HG02588 (cell line): ENCODE results near the gene BABAM1.

Experiments used
- ATAC-seq: cut with Tn5 transposase; IDR thresholded peaks from one replicate; pipeline ENCODE4 v1.9.1; 2021; ENCODE audit warnings: mild to moderate bottlenecking, moderate library complexity; ENCODE audit not compliant: unreplicated experiment

BABAM1 gene

DNA sequence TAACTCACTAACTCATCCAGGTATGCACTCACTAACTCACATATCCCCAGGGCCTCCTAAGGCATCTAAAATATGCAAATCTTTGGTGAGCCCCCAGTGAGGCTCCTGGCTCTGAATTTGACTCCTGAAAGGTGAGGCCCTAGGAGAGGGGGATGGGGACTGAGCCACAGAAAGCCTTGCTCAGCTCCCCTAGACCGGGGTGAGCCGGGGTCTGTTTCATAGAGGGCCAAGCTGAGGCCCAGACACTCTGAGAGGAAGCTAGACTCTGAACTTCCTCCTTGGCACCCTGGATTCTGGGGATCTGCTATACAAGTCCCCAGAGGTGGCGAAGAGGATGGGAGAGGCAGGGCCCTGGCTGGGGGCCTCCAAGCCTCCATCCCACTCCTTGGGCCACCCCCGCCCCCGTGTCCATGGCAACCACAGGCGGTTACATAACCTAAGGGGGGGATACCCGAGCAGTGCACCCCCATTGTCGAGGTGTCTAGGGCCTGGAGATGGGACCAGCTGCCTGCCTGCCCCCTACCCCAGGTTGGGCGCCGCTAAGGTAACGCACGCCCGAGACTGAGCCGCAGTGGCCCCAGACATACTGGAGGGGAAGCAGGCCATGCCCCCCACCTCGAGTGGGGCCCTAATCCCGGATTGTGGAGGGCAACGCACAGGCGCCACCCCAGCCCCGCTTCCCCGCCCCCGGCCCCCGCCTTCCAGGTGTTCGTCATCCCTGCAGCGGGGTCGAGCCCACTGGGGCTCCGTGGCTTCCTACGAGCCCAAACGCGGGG lies 35.3 kb downstream of the BABAM1 start:
- ATAC-seq: no peak

DNA sequence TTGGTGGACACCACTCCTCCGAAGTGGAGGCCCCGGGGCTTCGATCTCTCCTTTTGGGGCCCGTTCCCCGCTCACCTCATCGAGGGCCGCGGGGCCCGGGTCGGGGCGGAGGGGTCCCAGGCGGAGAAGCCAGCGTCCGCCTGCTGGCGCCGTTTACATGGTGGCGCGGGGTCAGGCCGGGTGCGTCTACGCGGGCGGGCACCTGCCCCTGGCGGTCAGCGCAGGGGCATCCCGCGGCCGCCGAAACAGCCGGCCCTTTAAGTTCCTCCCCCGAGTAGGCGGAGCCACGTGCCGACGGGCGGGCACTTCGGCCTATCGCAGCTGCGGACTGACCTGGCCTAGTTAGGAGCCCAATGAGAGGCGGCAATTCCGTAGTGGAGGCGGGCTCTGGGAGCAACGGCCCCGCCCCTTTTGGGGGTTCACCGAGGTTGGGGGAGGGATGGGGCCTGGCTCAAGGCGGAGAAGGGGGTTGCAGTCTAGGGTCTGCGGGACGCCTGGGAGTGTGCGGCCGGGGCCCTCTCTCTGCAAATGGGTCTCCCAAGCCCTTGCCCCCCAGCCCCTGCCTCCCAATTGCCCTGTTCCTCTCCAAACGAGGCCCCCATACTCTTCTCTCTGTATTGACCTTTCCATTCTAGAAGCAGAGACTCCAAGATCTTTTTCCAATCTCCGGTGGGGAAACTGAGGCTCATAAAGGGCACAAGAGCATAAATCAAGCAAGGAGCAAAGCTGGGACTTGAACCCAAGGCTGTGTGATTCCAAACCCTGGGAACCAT lies 36.1 kb downstream of the BABAM1 start, which contains the start of gene ABHD8:
ABHD8 (minus strand) TSS at position 259 of the 773 bp plus-strand sequence. CDS start 1,809 bp downstream, outside the sequence.
- ATAC-seq: peak; percentile 61

DNA sequence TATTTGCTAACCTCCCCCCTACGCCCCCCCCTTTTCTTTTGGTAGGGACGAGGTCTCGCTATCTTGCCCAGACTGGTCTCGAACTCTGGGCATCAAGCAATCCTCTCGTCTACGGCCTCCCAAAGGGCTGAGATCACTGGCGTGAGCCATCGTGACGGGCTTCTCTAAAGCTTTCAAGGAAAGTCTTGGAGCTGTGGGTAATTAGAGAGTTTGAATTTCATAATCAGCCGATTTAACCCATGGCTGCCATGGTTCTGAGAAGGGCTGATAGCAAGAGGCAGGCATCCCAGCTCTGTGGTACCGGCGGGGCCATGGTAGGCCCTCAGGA lies 36.7 kb downstream of the BABAM1 start:
- ATAC-seq: no peak

DNA sequence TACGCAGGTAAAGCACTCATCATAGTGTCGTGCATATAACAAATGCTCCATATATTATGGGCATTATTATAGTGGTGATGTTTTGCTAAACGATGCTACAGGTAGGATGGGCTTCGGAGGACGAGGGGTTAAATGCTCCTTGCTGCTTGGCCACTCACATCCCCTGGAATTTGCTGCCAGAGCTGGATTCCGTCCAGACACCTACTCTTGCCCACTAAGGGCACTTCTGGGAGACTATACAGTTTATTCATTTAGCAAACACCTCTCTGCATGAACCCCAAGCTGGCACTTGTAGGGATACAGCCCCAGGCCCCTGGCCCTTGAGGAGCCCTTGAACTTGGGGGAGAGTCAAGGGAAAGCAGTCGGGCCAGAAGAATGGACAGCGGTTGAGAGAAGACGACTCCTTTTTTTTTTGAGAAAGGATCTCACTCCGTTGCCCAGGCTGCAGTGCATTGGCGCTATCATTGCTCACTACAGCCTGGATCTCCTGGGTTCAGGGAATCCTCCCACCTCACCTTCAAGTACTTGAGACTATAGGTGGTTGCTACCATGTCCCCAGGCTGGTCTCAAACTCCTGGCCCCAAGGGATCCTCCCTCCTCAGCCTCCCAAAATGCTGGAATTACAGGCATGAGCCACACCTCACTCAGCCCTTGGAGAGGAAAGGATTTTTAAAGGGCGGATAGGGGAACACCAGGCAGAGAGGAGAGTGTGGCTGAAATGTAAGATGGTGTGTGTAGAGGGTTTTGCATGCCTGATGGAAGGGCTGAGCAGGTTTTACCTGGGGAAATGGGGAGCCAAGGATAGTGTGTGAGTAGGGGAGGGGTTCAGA lies 37.4 kb downstream of the BABAM1 start:
- ATAC-seq: no peak

DNA sequence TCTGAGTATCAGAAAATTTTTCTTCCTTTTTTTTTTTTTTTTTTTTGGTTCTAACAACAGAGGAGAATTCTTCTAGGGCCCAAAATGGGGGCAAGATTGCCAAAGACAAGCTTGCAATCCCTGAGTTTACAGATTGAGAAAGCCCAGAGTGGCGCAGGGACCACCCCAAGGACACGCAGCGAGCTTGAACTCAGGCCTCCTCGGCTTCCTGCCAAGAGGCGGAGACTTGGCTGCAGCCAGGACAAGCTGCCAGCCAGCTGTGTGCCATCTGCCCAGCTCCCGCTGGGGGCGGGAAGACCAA lies 37.9 kb downstream of the BABAM1 start:
- ATAC-seq: no peak

DNA sequence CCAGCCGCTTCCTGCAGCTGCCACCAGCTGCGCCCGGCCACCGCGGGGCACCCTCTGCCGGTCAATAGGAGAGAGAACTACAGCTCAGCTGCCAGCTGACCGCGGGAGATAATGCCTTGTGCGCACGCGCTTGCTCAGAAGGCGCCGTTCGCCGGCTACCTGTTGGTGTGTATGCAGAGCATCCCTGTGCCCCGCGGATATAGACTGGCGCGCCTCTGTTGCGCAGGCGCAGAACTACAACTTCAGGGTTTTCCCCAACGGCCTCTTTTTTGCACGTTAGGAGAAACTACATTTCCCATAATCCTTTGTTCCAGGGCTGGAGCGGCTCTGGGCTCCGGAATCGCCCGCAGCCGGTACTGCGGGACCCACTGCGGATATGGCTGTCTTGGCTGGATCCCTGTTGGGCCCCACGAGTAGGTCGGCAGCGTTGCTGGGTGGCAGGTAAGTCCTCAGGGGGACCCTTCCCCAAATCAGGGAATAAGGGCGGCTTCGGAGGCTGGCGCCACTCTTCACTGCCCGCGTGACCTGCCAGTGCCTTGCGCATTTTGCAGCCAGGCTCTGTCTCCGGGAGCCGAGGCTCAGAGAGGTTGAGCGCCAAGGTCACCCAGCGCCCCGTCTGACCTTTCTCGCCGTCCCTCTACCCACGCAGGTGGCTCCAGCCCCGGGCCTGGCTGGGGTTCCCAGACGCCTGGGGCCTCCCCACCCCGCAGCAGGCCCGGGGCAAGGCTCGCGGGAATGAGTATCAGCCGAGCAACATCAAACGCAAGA lies 38.5 kb downstream of the BABAM1 start, which contains the start of gene MRPL34:
MRPL34 (plus strand) TSS at position 356 of the 768 bp plus-strand sequence; CDS start at position 377, 21 bp downstream.
- ATAC-seq: peak; percentile 51

DNA sequence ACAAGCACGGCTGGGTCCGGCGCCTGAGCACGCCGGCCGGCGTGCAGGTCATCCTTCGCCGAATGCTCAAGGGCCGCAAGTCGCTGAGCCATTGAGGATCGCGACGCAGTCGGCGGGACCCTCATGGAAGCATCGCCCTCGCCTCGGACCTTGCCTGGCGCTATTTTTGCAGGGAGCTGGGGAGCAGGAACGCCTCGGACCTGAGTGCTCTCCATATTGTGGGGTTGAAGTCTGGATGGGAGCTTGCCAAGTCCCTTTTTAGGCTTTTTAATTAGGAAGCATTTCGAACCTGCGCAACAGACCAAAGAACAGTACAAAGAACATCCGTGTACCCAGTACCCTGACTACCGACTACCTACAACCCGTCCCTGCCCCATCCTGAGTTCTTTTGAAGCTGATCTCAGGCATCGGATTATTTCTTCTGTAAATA lies 39.1 kb downstream of the BABAM1 start:
- no peak for ATAC-seq

DNA sequence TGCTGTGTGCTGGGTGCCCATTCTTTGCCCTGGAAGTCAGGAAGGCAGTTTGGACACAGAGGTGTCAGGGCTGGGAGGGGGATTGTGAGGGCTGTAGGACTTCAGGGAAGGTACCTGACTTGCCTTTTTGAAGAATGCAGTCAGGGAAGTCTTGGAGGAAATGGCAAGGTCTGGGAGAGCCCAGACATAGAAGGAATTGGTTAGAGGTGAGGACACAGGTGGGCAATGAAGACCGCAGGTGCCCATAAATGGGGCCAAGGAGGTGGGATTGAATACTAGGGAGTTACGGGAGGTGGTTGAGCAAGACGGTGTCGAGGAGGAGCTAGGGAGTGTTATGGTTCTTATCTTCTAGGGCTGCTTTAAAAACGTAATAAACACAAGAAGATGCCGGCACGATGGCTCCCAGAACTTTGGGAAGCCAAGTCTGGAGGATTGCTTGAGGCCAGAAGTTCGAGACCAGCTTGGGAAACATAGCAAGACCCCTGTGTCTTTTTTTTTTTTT lies 40.7 kb downstream of the BABAM1 start:
- no peak for ATAC-seq

DNA sequence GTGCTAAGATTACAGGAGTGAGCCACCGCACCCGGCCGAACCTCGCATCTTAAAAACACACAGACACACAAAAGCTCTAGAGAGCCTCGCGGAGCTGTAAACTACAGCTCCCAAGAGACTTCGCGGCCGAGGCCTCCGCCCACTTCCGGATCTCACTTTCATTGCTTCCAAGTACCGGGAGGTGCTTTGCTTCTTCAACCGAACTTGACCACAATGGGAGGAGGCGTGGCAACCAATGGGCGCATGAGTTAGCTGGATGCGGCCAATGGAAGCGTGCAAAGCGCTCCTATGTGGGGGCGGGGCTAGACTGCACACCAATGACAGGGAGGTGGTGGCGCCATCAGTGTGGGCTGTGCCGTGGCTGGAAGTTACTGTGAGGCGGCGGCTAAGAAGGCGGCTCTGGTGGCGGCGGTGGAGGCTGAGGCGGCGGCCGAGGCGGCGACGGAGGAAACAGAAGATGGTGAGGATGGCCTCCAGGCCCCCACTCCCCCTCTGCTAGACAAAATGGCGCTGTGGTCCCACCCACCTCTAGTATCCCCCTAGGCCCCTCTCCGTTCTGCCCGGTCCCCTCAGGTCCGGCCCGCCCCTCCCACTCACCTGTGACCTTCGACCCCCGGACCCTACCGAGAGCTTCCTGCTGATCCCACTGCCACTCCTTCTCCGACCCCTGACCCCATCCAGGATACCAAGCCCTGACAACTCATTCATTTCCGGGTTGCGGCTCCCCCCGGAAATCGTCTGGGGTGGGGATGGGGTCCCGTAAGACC lies 42.1 kb downstream of the BABAM1 start, which contains the start of gene DDA1:
DDA1 (plus strand) TSS at position 366 of the 767 bp plus-strand sequence; CDS start at position 458, 92 bp downstream.
- peak; percentile 56 for ATAC-seq

DNA sequence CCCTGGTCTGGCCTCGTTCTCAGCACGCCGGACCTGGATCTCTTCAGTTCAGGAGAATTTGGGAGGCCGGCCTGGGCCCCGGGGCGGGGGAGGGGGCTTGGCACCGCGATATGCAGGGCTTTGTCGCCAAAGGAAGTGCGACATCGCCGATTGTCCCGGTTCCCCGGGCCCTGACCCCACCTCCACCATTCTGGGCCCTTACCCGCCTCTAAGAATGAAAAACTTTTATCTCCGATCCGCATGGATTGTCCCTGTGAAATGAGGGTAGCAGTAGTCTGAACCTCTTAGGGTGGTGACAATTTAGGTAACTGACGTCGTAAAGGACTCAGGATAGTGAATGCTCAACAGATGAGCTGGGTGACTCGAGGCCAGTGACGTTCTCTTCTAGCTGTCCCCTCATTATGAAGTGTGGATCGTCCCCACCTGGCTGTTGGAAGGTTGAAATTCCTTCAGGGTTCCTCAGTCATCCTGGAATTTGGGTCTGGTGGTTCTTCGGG lies 42.8 kb downstream of the BABAM1 start:
- no peak for ATAC-seq

DNA sequence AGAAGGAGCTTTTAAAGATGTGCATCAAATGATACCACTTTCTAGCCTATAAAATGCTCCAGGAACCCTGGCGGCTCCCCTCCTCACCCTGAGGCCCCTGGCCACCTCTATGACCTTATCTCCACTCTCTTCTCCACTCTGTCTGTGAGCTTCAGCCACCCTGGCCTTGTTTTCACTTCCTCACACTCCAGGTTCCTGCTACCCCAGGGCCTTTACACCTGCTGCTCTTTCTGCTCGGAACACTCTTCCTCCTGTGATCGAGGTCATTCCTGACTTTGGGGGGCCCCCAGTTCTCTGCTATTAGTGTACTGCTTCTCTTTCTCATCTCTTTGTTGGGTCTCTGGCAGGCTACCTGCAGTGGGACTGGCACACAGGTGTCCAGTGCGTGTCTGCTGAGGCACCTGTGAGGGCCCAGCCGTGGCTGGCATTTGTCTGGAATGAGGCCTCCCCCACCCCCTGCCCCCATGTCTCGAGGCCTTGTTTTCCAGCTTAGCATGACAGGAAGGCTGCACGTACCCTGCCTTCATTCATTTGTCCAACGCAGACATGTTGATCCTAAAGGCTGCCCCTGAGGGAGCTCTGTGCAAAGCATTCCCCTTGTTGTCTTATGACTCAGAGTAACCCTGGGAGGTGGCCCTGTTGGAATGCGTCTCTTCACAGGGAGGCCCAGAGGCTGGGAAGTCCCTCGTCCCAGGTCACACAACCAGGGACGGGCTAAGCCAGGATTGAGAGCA lies 44.4 kb downstream of the BABAM1 start:
- no peak for ATAC-seq

DNA sequence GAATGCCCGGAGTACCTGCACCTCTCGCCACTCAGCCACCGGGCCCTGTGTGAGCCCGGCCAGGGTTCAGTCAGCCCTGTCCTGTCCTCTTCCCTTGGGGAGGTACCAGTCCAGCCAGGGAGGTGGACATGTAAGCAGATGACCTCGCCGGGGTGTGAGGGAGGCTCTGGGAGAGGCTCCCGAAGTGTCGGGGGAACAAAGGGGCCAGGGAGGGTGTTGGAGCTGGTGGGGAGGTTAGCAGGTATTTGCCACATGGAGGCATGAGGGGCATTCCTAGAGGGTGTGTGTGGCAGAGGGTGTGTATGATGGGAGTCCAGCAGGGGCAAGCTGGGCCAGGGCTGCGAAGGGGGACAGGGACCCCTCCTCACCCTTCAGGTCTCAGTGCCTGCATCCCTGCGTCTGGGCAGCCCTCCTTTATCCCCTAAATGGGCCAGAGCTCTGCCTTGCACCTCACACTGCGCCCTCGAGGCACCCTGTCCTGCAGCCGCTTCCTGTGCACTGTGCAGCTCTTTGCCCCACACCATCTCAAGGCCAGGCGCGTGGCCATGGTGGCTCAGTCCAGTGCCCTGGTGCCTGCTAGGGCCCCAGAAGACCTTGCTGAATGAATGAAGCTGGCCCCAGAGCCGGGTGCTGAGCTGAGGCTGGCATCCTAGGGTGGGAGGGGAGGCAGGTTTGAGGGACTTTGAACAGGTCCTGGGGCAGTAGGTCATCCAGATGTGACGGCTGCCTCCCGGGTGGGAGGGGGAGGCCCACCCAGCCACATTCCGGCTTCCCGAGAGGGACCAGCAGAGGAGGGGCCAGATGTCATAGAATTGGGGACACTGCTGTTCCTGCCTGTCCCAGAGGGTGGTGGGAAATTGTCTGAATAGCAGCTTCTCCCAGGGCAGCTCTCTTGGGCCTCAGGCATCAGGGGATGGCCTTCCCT lies 45.2 kb downstream of the BABAM1 start:
- ATAC-seq: no peak

DNA sequence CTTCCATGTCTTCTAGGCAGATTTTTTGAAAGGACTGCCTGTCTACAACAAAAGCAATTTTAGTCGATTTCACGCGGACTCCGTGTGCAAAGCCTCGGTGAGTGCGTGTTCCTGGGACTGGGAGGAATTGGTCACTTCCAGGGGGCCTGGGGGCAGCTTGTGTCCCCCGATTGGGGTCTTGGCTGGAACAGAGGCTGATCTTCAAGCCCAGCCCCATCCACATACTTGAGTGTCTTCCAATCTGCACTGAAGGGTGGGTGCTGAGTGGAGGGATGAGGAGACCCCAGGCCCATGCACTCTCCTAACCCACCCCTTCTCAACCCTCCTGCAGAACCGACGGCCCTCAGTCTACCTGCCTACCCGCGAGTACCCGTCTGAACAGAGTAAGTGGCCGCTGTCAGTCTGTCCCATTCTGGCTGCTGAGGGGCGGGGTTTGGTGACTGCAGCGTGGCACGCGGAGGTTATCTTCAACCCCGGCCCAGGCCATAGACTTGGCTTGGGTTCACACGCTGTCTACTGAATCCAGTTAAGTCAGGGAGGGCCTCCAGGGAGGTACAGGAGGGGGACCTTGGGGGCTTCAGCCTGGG lies 46.9 kb downstream of the BABAM1 start:
- ATAC-seq: no peak

DNA sequence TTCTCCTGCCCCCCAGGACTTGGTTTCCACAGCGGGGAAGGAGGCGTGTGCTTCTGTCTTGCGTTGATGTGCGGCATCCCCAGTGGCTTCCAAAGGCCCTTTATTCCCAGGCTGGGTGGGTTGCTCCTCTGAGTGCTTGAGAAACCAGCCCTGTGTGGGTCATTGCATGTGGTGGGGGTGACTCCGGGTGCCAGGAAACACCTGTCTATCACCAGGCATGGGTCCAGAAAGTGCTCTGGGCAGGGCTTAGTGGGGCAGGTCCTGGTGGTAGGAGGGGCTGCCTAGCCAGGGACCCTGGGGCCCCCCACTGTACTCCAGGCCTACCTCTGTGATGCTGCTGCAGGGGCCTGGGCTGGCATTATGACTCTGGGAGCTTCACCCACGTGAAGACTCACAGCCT lies 51.7 kb downstream of the BABAM1 start:
- no peak for ATAC-seq

DNA sequence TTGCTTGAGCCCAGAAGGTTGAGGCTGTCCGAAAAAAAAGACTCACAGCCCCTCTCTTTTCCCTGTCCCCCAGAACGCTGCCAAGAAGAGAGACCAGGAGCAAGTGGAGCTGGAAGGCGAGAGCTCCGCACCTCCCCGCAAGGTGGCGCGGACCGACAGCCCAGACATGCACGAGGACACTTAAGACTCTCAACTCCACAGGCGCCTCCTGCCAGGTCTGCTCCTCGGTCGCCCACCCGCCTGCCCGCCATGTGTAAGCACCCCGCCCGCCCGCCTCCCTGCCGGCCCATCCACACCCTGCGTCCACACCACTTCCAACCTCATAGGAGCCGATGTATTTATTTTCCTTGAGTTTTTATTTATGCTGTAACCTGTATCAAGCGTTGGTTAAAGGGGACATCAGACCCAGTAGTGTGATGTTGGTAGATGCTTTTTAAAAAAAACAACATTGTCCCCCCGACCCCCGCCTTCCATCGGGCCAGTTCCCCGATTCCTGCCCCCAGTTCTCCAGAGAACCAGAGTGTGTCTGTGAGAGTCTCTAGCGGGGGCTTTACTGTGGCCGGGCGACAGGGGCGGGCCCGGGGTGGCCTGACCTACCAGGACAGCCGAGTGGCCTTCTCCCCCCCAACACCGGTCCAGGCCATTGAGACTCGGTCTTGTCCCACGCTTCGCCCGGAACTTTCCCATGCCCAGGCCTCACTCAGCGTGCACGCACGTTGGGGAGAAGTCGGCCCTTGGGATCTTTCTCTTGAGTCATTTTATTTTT lies 52.4 kb downstream of the BABAM1 start:
- no peak for ATAC-seq

DNA sequence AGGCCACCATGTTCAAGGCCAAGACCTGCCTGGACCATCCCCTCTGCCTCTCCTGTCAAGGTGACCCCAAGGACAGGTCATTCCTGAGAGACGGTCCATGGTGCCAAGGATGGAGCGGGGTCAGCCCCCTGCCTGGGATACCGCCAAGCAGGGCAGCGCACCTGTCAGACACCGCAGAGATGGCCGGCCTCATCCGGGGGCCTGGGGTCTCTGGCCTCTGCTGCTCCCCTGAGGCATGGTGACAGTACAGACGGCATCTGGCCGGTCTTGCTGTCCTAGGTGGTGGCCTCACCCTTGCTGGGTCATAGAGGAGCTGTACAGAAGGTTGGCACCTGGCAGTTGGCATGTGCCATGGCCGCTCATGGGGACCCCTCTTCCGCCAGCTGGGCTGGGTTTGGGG lies 53.2 kb downstream of the BABAM1 start:
- no peak for ATAC-seq
